HFFc6 (cell line): Measurements from ENCODE around the gene PTPN11. TPM values are rescaled to one million over a fixed set of nuclear protein-coding genes. Genes with fewer than 3 reads are reported as not detected.
A peak's percentile ranks its signal among the peaks of the same experiment; 100 is the strongest.

Source experiments
- DNase-seq: peaks from one replicate; pipeline ENCODE4 v3.0.0-alpha.2; 2018
- H3K27ac Mint-ChIP-seq: 2 replicates; pipeline ENCODE4 v1.8.0; 2020; ENCODE audit warnings: mild to moderate bottlenecking, mixed read lengths
- H3K27me3 Mint-ChIP-seq: 2 replicates; pipeline ENCODE4 v1.8.0; 2021; ENCODE audit warnings: mild to moderate bottlenecking, moderate library complexity, mixed read lengths; ENCODE audit not compliant: insufficient read depth
- H3K36me3 Mint-ChIP-seq: 2 replicates; pipeline ENCODE4 v1.8.0; 2021; ENCODE audit warnings: low read depth, mixed read lengths
- H3K4me1 Mint-ChIP-seq: 2 replicates; pipeline ENCODE4 v1.8.0; 2020; ENCODE audit warnings: low read depth, mixed read lengths
- H3K4me3 Mint-ChIP-seq: 2 replicates; pipeline ENCODE4 v1.8.0; 2020; ENCODE audit warnings: mild to moderate bottlenecking, moderate library complexity, mixed read lengths
- H3K9me3 Mint-ChIP-seq: 2 replicates; pipeline ENCODE4 v1.8.0; 2020; ENCODE audit warnings: mild to moderate bottlenecking, mixed read lengths
- total RNA-seq, 6 experiments: library from RNA; stranded (reverse); fragmentation: NEBNext Ultra II Directional; extraction: Animal tissue kit (Norgen Biotek cat#: 25700); gene quantifications; 2 replicates in 1 of 6; 3 replicates in 5 of 6; pipeline ENCODE4 v1.2.3, GENCODE V29; 2021
- TF ChIP-seq, protein P1 (sequence below): fragments of 200-600 bp; sonication (generic); IDR thresholded peaks from 2 replicates; pipeline ENCODE4 v1.5.0; 2021; ENCODE audit warnings: antibody characterized with exemption, mild to moderate bottlenecking

PTPN11 gene
- total RNA-seq, 6 experiments from 2014 or later, result 132 to 160 (median 144) TPM

DNA sequence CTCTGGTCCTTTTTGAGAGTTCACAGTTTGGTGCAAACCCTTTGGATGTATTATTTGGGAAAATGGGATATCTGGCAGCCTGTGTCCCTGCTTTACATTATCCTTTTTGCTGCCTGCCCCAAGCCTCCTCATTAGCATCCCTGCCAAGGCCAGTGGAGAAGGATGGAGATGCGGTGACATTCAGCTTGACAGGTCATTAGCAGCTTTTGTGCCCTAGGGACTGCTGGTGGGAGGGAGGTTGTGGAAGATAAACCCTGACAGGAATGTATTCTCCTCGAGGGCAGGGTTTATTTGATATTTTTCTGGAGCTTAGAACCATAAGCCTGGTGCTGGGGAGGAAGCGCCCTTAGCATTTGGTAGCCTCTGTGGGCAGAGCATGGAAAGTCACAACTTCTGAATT, 49.3 kb downstream of the PTPN11 start:
- H3K27ac Mint-ChIP-seq, result no peak overlapping the region
- TF ChIP-seq, protein P1, sequence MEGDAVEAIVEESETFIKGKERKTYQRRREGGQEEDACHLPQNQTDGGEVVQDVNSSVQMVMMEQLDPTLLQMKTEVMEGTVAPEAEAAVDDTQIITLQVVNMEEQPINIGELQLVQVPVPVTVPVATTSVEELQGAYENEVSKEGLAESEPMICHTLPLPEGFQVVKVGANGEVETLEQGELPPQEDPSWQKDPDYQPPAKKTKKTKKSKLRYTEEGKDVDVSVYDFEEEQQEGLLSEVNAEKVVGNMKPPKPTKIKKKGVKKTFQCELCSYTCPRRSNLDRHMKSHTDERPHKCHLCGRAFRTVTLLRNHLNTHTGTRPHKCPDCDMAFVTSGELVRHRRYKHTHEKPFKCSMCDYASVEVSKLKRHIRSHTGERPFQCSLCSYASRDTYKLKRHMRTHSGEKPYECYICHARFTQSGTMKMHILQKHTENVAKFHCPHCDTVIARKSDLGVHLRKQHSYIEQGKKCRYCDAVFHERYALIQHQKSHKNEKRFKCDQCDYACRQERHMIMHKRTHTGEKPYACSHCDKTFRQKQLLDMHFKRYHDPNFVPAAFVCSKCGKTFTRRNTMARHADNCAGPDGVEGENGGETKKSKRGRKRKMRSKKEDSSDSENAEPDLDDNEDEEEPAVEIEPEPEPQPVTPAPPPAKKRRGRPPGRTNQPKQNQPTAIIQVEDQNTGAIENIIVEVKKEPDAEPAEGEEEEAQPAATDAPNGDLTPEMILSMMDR, result no peak
- H3K9me3 Mint-ChIP-seq, result no peaks in the 10 kb centered on the region
- H3K4me1 Mint-ChIP-seq, result no peaks in the 10 kb centered on the region
- H3K4me3 Mint-ChIP-seq, result no peak overlapping the region
- DNase-seq, result no peak
- peaks cover 7% of the 10 kb centered on the region for H3K36me3 Mint-ChIP-seq
- no peaks in the 10 kb centered on the region; the same call in 1 of the 2 replicates for H3K27me3 Mint-ChIP-seq

DNA sequence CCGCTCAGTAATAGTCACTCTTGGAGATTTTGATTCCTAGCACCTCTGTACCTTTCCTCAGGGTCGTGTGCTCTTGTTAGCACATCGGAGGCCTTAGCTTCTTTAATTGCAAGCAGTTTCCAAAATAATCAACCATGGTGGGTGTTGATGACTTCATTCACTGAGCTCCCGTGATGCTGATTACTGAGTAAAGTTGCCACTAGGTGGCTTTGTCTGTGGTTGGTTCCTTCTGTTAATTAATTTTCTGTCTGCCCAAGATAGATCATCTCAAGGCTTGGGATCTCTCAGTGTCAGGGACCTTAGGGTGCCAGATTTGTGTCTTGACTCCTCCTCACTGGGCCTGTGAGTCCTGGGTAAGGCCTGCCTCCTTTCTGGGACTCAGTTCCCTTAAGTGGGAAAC, 54.3 kb downstream of the PTPN11 start:
- Mint-ChIP-seq H3K36me3 (peaks cover 24% of the 10 kb centered on the region), H3K4me3 (no peak overlapping the region), H3K27ac (no peak overlapping the region), H3K9me3 (no peaks in the 10 kb centered on the region), H3K27me3 (no peaks in the 10 kb centered on the region; the same call in 1 of the 2 replicates), H3K4me1 (no peaks in the 10 kb centered on the region)
- TF ChIP-seq, protein P1, result peak; percentile 67
- no peak for DNase-seq

DNA sequence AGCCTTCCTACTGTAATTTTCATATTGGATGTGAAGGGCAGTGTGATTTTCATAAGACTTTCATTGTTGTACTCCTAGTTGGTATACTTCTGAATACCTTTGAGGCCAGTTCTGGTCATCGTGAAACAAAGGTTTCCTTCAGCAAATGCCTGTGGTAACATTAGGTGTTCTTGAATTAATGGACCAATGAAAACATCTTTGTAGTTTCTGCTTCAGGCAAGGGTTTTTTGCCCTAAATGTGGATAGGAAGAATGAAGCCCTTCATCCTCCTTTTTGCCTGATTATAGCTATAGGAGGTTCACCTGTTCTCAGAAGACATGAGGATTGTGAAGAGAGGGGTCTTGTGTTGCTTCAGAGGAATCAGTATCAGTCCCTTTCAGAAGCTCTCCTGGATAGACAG, 60.7 kb downstream of the PTPN11 start:
- no peak overlapping the region for H3K27ac Mint-ChIP-seq
- TF ChIP-seq, protein P1, result no peak
- no peaks in the 10 kb centered on the region for H3K4me1 Mint-ChIP-seq
- no peak overlapping the region for H3K4me3 Mint-ChIP-seq
- H3K36me3 Mint-ChIP-seq, result peaks cover 65% of the 10 kb centered on the region
- peaks cover 2% of the 10 kb centered on the region; the same call in 1 of the 2 replicates for H3K27me3 Mint-ChIP-seq
- DNase-seq, result no peak
- no peaks in the 10 kb centered on the region for H3K9me3 Mint-ChIP-seq

DNA sequence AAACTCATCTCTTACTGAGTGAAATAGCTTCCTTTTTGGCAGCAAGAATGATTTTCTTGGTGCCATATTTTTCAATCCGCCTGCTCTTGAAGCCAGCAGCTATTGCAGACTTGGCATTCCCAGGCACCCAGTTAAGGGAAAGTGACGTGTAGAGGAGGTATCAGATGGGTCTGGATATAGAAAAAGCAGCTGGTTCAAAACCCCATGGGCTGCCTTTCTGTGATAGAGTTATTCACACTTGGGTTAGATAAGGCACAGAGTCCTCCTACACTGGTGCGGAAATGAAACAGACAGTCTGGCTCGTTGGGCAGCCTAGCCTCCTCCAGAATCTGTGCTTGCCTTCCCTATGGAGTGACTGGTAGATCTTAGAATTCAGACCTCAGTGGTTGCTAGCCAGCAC, 62.2 kb downstream of the PTPN11 start:
- Mint-ChIP-seq H3K36me3 (peaks cover 63% of the 10 kb centered on the region), H3K4me3 (no peak overlapping the region), H3K4me1 (no peaks in the 10 kb centered on the region), H3K27me3 (peaks cover 2% of the 10 kb centered on the region; the same call in 1 of the 2 replicates), H3K27ac (no peak overlapping the region), H3K9me3 (no peaks in the 10 kb centered on the region)
- no peak for DNase-seq
- TF ChIP-seq, protein P1, result no peak

DNA sequence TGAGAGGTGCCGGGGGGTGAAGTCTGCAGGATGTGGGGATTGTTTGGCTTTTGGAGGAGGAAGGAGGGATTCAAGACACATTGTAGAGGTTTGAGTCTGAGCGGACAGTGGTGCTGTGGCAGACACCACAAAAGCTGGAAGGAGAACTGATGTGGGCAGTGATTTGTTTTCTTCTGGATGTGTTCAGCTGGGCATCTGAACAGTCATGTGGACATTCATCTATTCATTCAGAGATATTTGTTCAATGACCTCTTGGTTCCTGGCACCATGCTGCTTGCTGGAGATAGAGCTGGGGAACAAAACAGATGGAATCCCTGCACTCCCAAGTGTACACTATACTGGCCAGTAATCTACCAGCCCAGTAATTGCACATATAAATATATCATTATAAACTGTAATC, 64.0 kb downstream of the PTPN11 start:
- no peak overlapping the region for H3K4me3 Mint-ChIP-seq
- TF ChIP-seq, protein P1, result no peak
- peaks cover 4% of the 10 kb centered on the region for H3K27me3 Mint-ChIP-seq
- no peaks in the 10 kb centered on the region for H3K4me1 Mint-ChIP-seq
- no peak overlapping the region for H3K27ac Mint-ChIP-seq
- no peak for DNase-seq
- H3K9me3 Mint-ChIP-seq, result no peaks in the 10 kb centered on the region
- peaks cover 57% of the 10 kb centered on the region for H3K36me3 Mint-ChIP-seq

DNA sequence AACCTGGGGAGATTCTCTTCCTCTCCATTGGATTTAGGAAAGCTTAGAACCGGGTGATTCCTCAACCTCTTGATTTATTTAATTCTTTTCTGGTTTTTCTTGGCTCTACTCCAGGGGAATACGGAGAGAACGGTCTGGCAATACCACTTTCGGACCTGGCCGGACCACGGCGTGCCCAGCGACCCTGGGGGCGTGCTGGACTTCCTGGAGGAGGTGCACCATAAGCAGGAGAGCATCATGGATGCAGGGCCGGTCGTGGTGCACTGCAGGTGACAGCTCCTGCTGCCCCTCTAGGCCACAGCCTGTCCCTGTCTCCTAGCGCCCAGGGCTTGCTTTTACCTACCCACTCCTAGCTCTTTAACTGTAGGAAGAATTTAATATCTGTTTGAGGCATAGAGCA, 67.6 kb downstream of the PTPN11 start:
- H3K36me3 Mint-ChIP-seq, result peaks cover 42% of the 10 kb centered on the region
- H3K27ac Mint-ChIP-seq, result no peak overlapping the region
- no peak for DNase-seq
- peaks cover 2% of the 10 kb centered on the region; the same call in 1 of the 2 replicates for H3K27me3 Mint-ChIP-seq
- no peaks in the 10 kb centered on the region for H3K9me3 Mint-ChIP-seq
- H3K4me1 Mint-ChIP-seq, result no peaks in the 10 kb centered on the region
- no peak overlapping the region for H3K4me3 Mint-ChIP-seq
- TF ChIP-seq, protein P1, result no peak
